ENCODE measurements around the gene ELP4.

The ELP4 gene

GRCh38 chr11:31720225-31720624, 210.7 kb downstream of the ELP4 start:
- no peak for TF ChIP-seq FOXP2 (optimal IDR thresholded peaks at IDR 0.05; ENCODE audit: borderline replicate concordance, extremely low read depth, extremely low read length, insufficient read depth)
- no peak for TF ChIP-seq TAF1 (IDR thresholded peaks at IDR 0.05; ENCODE audit: borderline replicate concordance, insufficient read depth, low read length)
- no peak for TF ChIP-seq REST (IDR thresholded peaks at IDR 0.05; ENCODE audit: insufficient read depth in 1 of 2, low read depth in 2 of 2, low read length in 2 of 2)
- TF ChIP-seq SIN3A (IDR thresholded peaks at IDR 0.05; ENCODE audit: borderline replicate concordance, insufficient read depth, low read length): no peak
- no peak for TF ChIP-seq POLR2AphosphoS5 (IDR thresholded peaks at IDR 0.05; ENCODE audit: low read depth, low read length)

GRCh38 chr11:31720671-31721365, 211.3 kb downstream of the ELP4 start:
- no peak for TF ChIP-seq POLR2AphosphoS5 (IDR thresholded peaks at IDR 0.05; ENCODE audit: low read depth, low read length)
- TF ChIP-seq FOXP2 (optimal IDR thresholded peaks at IDR 0.05; ENCODE audit: borderline replicate concordance, extremely low read depth, extremely low read length, insufficient read depth): no peak
- no peak for TF ChIP-seq TAF1 (IDR thresholded peaks at IDR 0.05; ENCODE audit: borderline replicate concordance, insufficient read depth, low read length)
- no peak for TF ChIP-seq SIN3A (IDR thresholded peaks at IDR 0.05; ENCODE audit: borderline replicate concordance, insufficient read depth, low read length)
- no peak for TF ChIP-seq REST (IDR thresholded peaks at IDR 0.05; ENCODE audit: insufficient read depth in 1 of 2, low read depth in 2 of 2, low read length in 2 of 2)

GRCh38 chr11:31722754-31723153, 213.2 kb downstream of the ELP4 start:
- TF ChIP-seq SIN3A (IDR thresholded peaks at IDR 0.05; ENCODE audit: borderline replicate concordance, insufficient read depth, low read length) (no peak), TAF1 (IDR thresholded peaks at IDR 0.05; ENCODE audit: borderline replicate concordance, insufficient read depth, low read length) (no peak), REST (IDR thresholded peaks at IDR 0.05; ENCODE audit: insufficient read depth in 1 of 2, low read depth in 2 of 2, low read length in 2 of 2) (no peak), FOXP2 (optimal IDR thresholded peaks at IDR 0.05; ENCODE audit: borderline replicate concordance, extremely low read depth, extremely low read length, insufficient read depth) (no peak), POLR2AphosphoS5 (IDR thresholded peaks at IDR 0.05; ENCODE audit: low read depth, low read length) (no peak)

- TF ChIP-seq POLR2AphosphoS5 (IDR thresholded peaks at IDR 0.05; ENCODE audit: low read depth, low read length) (no peak), SIN3A (IDR thresholded peaks at IDR 0.05; ENCODE audit: borderline replicate concordance, insufficient read depth, low read length) (no peak), FOXP2 (optimal IDR thresholded peaks at IDR 0.05; ENCODE audit: borderline replicate concordance, extremely low read depth, extremely low read length, insufficient read depth) (no peak), TAF1 (IDR thresholded peaks at IDR 0.05; ENCODE audit: borderline replicate concordance, insufficient read depth, low read length) (no peak), REST (IDR thresholded peaks at IDR 0.05; ENCODE audit: insufficient read depth in 1 of 2, low read depth in 2 of 2, low read length in 2 of 2) (no peak)
Observed at GRCh38 chr11:31725176-31725575, 215.6 kb downstream of the ELP4 start.
